ENCODE data around the gene WASL. TPM values are rescaled to one million over a fixed set of nuclear protein-coding genes. Genes with fewer than 3 reads are reported as not detected.
A peak's percentile ranks its signal among the peaks of the same experiment; 100 is the strongest.

The WASL gene
- total and polyA plus RNA-seq, 2 of the 13 experiments (the other 11 are each of a cell fraction or from before 2014, with no cell fraction given), result 7.9 to 12.8 TPM

GRCh38 chr7:123748734-123749536, at the start of gene WASL (continued):
- TF ChIP-seq, protein P1, sequence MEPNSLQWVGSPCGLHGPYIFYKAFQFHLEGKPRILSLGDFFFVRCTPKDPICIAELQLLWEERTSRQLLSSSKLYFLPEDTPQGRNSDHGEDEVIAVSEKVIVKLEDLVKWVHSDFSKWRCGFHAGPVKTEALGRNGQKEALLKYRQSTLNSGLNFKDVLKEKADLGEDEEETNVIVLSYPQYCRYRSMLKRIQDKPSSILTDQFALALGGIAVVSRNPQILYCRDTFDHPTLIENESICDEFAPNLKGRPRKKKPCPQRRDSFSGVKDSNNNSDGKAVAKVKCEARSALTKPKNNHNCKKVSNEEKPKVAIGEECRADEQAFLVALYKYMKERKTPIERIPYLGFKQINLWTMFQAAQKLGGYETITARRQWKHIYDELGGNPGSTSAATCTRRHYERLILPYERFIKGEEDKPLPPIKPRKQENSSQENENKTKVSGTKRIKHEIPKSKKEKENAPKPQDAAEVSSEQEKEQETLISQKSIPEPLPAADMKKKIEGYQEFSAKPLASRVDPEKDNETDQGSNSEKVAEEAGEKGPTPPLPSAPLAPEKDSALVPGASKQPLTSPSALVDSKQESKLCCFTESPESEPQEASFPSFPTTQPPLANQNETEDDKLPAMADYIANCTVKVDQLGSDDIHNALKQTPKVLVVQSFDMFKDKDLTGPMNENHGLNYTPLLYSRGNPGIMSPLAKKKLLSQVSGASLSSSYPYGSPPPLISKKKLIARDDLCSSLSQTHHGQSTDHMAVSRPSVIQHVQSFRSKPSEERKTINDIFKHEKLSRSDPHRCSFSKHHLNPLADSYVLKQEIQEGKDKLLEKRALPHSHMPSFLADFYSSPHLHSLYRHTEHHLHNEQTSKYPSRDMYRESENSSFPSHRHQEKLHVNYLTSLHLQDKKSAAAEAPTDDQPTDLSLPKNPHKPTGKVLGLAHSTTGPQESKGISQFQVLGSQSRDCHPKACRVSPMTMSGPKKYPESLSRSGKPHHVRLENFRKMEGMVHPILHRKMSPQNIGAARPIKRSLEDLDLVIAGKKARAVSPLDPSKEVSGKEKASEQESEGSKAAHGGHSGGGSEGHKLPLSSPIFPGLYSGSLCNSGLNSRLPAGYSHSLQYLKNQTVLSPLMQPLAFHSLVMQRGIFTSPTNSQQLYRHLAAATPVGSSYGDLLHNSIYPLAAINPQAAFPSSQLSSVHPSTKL (CRISPR knock-in tag; IDR thresholded peaks at IDR 0.05), result peak; percentile 64
- TF ChIP-seq, protein P2, sequence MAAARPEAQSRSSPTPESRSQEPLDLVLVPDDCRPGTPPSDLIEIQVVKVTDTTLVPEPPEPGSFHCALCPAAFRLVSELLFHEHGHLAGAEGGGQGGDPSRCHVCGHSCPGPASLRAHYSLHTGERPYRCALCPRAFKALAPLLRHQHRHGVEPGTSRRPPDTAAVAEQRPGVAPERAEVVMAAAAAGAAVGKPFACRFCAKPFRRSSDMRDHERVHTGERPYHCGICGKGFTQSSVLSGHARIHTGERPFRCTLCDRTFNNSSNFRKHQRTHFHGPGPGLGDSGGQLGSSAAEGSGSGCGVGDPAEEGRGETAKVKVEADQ (CRISPR knock-in tag; IDR thresholded peaks at IDR 0.05; ENCODE audit: borderline replicate concordance), result peak; percentile 83; the same call in 1 of the 2 replicates
- TF ChIP-seq, protein P3, sequence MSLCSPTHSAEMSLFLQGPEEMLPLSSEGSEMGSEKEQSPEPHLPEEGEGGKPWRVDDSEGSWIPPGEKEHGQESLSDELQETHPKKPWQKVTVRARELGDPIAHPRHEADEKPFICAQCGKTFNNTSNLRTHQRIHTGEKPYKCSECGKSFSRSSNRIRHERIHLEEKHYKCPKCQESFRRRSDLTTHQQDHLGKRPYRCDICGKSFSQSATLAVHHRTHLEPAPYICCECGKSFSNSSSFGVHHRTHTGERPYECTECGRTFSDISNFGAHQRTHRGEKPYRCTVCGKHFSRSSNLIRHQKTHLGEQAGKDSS (CRISPR knock-in tag; IDR thresholded peaks at IDR 0.05; ENCODE audit: borderline replicate concordance, low read depth), result peak; percentile 49; the same call in 1 of the 2 replicates
- no peak for TF ChIP-seq CREM (IDR thresholded peaks at IDR 0.05)
- TF ChIP-seq CREM (CRISPR knock-in tag; IDR thresholded peaks at IDR 0.05), result no peak
- TF ChIP-seq, protein P4, sequence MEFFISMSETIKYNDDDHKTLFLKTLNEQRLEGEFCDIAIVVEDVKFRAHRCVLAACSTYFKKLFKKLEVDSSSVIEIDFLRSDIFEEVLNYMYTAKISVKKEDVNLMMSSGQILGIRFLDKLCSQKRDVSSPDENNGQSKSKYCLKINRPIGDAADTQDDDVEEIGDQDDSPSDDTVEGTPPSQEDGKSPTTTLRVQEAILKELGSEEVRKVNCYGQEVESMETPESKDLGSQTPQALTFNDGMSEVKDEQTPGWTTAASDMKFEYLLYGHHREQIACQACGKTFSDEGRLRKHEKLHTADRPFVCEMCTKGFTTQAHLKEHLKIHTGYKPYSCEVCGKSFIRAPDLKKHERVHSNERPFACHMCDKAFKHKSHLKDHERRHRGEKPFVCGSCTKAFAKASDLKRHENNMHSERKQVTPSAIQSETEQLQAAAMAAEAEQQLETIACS (CRISPR knock-in tag; IDR thresholded peaks at IDR 0.05), result 0 out of 2 replicates have a peak, but pooled peaks have one; percentile 42
- no peak for TF ChIP-seq MBD4 (IDR thresholded peaks at IDR 0.05; ENCODE audit: borderline replicate concordance, low read length)
- TF ChIP-seq SOX5 (CRISPR knock-in tag; IDR thresholded peaks at IDR 0.05; ENCODE audit: borderline replicate concordance), result peak; percentile 27; the same call in 1 of the 2 replicates
- no peak for TF ChIP-seq ZNF335 (CRISPR knock-in tag; IDR thresholded peaks at IDR 0.05)
- no peak for TF ChIP-seq PBX2 (CRISPR knock-in tag; IDR thresholded peaks at IDR 0.05)
- TF ChIP-seq ZNF33B (CRISPR knock-in tag; IDR thresholded peaks at IDR 0.05), result no peak
- peak; percentile 15; the same call in 1 of the 2 replicates for TF ChIP-seq ELF1 (CRISPR knock-in tag; IDR thresholded peaks at IDR 0.05)
- TF ChIP-seq, protein P5, sequence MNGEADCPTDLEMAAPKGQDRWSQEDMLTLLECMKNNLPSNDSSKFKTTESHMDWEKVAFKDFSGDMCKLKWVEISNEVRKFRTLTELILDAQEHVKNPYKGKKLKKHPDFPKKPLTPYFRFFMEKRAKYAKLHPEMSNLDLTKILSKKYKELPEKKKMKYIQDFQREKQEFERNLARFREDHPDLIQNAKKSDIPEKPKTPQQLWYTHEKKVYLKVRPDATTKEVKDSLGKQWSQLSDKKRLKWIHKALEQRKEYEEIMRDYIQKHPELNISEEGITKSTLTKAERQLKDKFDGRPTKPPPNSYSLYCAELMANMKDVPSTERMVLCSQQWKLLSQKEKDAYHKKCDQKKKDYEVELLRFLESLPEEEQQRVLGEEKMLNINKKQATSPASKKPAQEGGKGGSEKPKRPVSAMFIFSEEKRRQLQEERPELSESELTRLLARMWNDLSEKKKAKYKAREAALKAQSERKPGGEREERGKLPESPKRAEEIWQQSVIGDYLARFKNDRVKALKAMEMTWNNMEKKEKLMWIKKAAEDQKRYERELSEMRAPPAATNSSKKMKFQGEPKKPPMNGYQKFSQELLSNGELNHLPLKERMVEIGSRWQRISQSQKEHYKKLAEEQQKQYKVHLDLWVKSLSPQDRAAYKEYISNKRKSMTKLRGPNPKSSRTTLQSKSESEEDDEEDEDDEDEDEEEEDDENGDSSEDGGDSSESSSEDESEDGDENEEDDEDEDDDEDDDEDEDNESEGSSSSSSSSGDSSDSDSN (CRISPR knock-in tag; IDR thresholded peaks at IDR 0.05), result peak; percentile 97
- no peak for TF ChIP-seq SCMH1 (CRISPR knock-in tag; IDR thresholded peaks at IDR 0.05; ENCODE audit: borderline replicate concordance)
- 0 out of 2 replicates have a peak, but pooled peaks have one; percentile 43 for TF ChIP-seq LRRFIP1 (CRISPR knock-in tag; conservative IDR thresholded peaks at IDR 0.05)
